GM18498 (cell line): ENCODE results near the gene ARSB.

ENCODE experiments used
- ATAC-seq: cut with Tn5 transposase; IDR thresholded peaks from one replicate; pipeline ENCODE4 v1.9.1; 2021; ENCODE audit warnings: mild to moderate bottlenecking, moderate library complexity; ENCODE audit not compliant: unreplicated experiment

ARSB gene

GRCh38 chr5:78985116-78985724, at the start of gene ARSB:
TSS of gene ARSB (minus strand) at chr5:78985310. CDS start at chr5:78985248, 62 bp downstream.
- ATAC-seq = peak; percentile 55

GRCh38 chr5:79032782-79033181, 47.7 kb upstream of the ARSB start:
- no peak for ATAC-seq

- no peak for ATAC-seq
Measured at GRCh38 chr5:79032031-79032695, 47.1 kb upstream of the ARSB start.

- ATAC-seq = no peak
Measured at GRCh38 chr5:79031485-79031867, 46.4 kb upstream of the ARSB start.

- no peak for ATAC-seq
Measured at GRCh38 chr5:79030663-79031484, 45.8 kb upstream of the ARSB start.

- ATAC-seq = no peak
Measured at GRCh38 chr5:79025054-79025472, 40.0 kb upstream of the ARSB start.

- ATAC-seq = no peak
Measured at GRCh38 chr5:79023947-79024346, 38.8 kb upstream of the ARSB start.

- no peak for ATAC-seq
Measured at GRCh38 chr5:79023348-79023747, 38.2 kb upstream of the ARSB start.

GRCh38 chr5:79022771-79023170, 37.7 kb upstream of the ARSB start:
- ATAC-seq = no peak

GRCh38 chr5:79021753-79022152, 36.6 kb upstream of the ARSB start:
- ATAC-seq = no peak

- ATAC-seq = no peak
Measured at GRCh38 chr5:79020861-79021561, 35.9 kb upstream of the ARSB start.

- no peak for ATAC-seq
Measured at GRCh38 chr5:79014631-79015030, 29.5 kb upstream of the ARSB start.

- ATAC-seq = no peak
Measured at GRCh38 chr5:79011869-79012268, 26.8 kb upstream of the ARSB start.

GRCh38 chr5:79011219-79011836, 26.2 kb upstream of the ARSB start:
- ATAC-seq = no peak

- ATAC-seq = no peak
Measured at GRCh38 chr5:79008362-79008761, 23.3 kb upstream of the ARSB start.

GRCh38 chr5:79007872-79008271, 22.8 kb upstream of the ARSB start:
- ATAC-seq = no peak

- no peak for ATAC-seq
Measured at GRCh38 chr5:79005936-79006631, 21.0 kb upstream of the ARSB start.

- ATAC-seq = no peak
Measured at GRCh38 chr5:79005151-79005550, 20.0 kb upstream of the ARSB start.

- no peak for ATAC-seq
Measured at GRCh38 chr5:79002374-79002773, 17.3 kb upstream of the ARSB start.

- no peak for ATAC-seq
Measured at GRCh38 chr5:79001471-79001870, 16.4 kb upstream of the ARSB start.
